T-helper 1 cell treated with Interleukin-12 subunit alpha and Interleukin-12 subunit beta and Interleukin-4 antibody, amounts not matched to agents 30 ng/mL and 1 ng/mL, for 36 hours (primary cell): ENCODE data around the gene ARHGAP21. TPM values are rescaled to one million over a fixed set of nuclear protein-coding genes. Genes with fewer than 3 reads are reported as not detected.
"Not testable (repeated sequence)": the region's sequence is repeated elsewhere in the genome, so short reads cannot be mapped to it uniquely, and the experiment has no call there.

Experiments used
- intact Hi-C: fragments of 100-400 bp; cut with micrococcal nuclease; formaldehyde crosslinking; loops from one replicate; pipeline ENCODE4 v1.15.1; 2024
- total RNA-seq: library from RNA; stranded (reverse); gene quantifications from 2 replicates; pipeline ENCODE4 v1.2.3, GENCODE V29; 2022

Gene ARHGAP21
- total RNA-seq: 40.0 and 40.8 TPM in 2 replicates

DNA sequence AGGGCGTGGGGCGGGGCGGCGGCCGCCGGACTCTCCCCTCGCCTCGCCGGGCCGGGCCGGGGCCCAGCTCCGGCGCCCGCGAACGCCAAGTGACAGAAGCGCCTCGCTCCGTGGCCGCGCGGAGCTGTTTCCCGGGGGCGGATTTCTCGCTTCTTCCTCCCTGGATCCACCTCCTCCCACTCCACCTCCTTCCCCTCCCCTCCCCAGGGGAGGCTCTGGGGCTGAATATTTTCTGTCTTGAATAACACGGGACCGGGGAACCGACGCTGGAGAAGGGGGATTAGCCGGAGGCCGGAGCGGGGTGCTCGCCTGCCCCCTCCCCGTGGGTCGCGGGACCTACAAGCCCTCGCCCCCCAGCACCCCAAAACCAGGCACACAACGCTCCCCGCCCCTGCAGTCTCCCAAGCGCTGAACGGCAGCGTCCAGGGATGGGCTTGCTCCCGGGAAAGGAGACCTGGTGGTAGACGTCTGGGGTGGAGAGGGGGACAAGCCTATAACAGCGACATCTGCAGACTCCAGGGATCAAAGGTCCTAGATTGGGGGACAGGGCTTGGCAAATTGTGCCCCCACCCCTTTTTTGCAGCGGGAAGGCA lies at the start of gene ARHGAP21:
Gene ARHGAP21, minus strand, starts transcription at position 100 of the 593 bp plus-strand sequence. CDS start 1,988 bp downstream, outside the sequence.
- intact Hi-C loops: loop anchor here (1.0 to 10.0 kb wide), 14 partner anchors 18 to 1711 kb away; partner anchors contain the start of genes APBB1IP, ENKUR, OTUD1 and THNSL1

- intact Hi-C loops: no loop called here
These were observed 48.4 kb upstream of the ARHGAP21 start for GRCh38 chr10:24771943-24772694.

- intact Hi-C loops: not testable (repeated sequence)
These were observed 41.3 kb upstream of the ARHGAP21 start for GRCh38 chr10:24764991-24765390.

GRCh38 chr10:24762966-24763623 lies 39.4 kb upstream of the ARHGAP21 start:
- intact Hi-C loops: no loop called here

DNA sequence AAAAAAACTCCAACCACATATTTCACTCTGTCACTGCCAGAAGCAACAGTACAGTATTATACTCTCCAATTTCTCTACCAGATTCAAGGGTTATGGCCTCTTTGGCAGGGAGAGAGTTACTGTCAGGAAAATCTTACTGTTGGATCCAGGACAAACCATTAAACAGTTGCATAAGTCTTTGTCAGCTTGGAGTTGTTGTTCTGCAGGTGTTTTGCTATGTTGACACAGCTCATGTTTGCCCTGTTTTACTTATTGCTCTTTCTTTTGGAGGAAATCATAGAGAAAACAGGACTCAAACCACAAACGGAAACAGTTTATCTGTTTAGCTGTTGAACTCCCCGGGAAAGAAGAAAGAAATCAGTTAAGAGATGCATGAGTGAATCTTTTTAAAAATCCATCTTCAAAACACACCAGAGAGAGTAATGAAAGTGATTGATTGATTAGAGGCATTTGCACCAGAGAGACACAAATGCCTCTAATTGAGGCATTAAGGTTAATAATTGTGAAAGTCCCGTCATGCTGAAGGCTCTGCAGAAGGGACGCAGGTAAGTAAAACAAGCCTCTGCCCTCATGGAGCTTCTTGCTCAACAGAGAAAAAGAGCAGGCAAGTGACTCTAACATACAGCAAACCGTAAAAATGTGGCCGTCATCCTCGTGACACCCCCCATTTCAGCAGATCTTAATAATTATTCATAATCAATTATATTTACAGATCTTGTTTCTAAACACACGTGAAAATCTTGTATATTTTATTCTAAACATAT lies 38.7 kb upstream of the ARHGAP21 start:
- intact Hi-C loops: no loop called here

GRCh38 chr10:24759672-24760071 lies 36.0 kb upstream of the ARHGAP21 start:
- intact Hi-C loops: no loop called here

GRCh38 chr10:24758254-24758653 lies 34.6 kb upstream of the ARHGAP21 start:
- intact Hi-C loops: not testable (repeated sequence)

GRCh38 chr10:24756283-24756682 lies 32.6 kb upstream of the ARHGAP21 start:
- intact Hi-C loops: no loop called here

GRCh38 chr10:24751716-24752115 lies 28.0 kb upstream of the ARHGAP21 start:
- intact Hi-C loops: no loop called here

GRCh38 chr10:24750695-24751094 lies 27.0 kb upstream of the ARHGAP21 start:
- intact Hi-C loops: no loop called here

GRCh38 chr10:24748214-24748613 lies 24.5 kb upstream of the ARHGAP21 start:
- intact Hi-C loops: no loop called here

GRCh38 chr10:24744946-24745345 lies 21.3 kb upstream of the ARHGAP21 start:
- intact Hi-C loops: no loop called here

GRCh38 chr10:24740714-24741113 lies 17.0 kb upstream of the ARHGAP21 start:
- intact Hi-C loops: no loop called here

DNA sequence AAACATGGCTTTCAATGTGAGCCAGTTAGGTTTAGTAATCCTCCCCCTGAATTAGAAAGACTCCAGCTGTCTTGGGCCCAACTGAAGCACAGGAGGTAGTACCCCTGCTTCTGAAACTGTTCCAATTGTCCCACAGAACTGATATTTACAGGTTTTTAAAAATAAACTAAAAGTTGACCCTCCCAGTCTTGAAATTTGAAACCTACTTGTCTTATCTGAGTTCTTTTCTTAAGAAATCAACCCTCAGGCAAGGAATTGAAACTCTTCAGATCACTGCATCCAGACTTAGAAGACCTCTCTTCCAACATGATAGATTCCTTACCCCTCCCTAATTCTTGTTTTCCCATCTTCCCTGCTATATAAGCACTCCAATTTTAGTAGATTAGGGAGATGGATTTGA lies 13.3 kb upstream of the ARHGAP21 start:
- intact Hi-C loops: no loop called here

GRCh38 chr10:24731942-24732341 lies 8.3 kb upstream of the ARHGAP21 start:
- intact Hi-C loops: no loop called here

- intact Hi-C loops: no loop called here
These were observed 7.1 kb upstream of the ARHGAP21 start for GRCh38 chr10:24730811-24731210.

DNA sequence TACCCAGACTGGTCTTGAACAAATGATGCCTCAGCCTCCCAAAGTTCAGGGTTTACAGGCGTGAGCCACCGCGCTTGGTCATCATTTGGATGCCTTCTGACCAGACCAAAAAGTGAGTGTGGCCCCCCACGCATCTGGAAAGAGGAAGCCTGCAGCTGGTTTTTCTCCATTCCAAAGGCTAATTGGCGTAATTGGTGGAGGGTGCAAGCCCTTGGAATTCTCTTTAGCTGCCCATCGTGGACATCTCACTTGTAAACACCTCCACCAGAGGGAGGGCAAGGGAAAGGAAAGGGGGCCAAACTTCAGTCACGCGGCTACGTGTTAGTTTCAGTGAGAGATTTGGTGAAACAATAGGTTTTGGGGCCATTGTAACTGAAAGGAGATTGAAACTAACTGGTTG lies 4.1 kb upstream of the ARHGAP21 start:
- intact Hi-C loops: loop anchor here (10.0 kb wide), 1 partner anchor 1707 kb away; the partner anchor contains the start of gene APBB1IP

GRCh38 chr10:24726626-24727025 lies 2.9 kb upstream of the ARHGAP21 start:
- intact Hi-C loops: loop anchor here (10.0 kb wide), 1 partner anchor 1708 kb away; the partner anchor contains the start of gene APBB1IP

GRCh38 chr10:24726029-24726428 lies 2.3 kb upstream of the ARHGAP21 start:
- intact Hi-C loops: loop anchor here (10.0 kb wide), 1 partner anchor 1709 kb away; the partner anchor contains the start of gene APBB1IP

DNA sequence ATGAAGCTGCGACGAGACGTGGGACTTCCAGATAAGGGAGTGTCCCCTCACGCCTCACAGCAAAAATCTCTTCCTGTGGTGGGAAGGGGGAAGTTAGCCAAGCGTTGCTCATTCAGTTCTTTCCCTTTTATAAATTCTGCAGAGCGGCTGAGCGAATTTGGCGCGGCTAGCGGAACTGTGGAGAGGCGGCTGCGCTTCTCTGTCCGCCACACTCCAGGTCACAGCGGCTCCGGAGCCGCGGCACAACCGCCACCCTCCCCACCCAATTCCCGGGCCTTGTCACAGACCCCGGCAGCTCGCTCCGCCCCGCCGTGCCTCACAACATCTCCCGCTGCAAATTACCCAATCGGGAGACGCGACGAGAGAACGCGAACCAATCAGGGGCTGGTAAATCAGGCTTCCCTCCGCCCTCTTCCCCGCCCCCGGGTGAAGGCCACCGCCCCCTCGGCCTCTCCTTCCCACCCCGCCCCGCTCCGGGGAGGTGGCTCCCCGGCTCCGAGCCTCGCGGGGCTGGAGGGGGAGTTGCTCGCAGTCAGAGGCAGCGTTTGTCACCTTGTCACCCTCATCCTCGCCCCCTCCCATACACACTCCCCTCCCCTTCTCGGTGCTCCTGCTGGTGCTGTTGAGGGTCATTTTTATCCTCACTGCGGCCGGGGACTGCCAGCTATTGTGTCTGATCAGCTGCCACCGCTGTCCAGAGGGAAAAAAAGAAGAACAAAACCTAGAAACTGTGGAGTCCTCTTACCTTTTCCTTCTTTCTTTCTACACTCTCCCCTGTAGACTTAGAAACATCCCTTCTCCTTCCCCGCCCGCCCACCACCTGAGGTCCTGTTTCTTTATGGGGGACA lies 918 bp upstream of the ARHGAP21 start:
- intact Hi-C loops: loop anchor here (1.0 to 10.0 kb wide), 11 partner anchors 18 to 1710 kb away; partner anchors contain the start of genes APBB1IP, ENKUR and THNSL1
